Posterior vena cava (tissue), 2 donors: Measurements from ENCODE around the gene GOLGA8H. TPM values are rescaled to one million over a fixed set of nuclear protein-coding genes. Genes with fewer than 3 reads are reported as not detected.
"Not testable (repeated sequence)": the region's sequence is repeated elsewhere in the genome, so short reads cannot be mapped to it uniquely, and the experiment has no call there.

ENCODE experiments used
- DNase-seq: peaks from one replicate; pipeline ENCODE4 v3.0.0-alpha.2; 2020; ENCODE audit warnings: low spot score
- intact Hi-C, 2 donors: fragments of 100-400 bp; cut with DNase I; formaldehyde crosslinking; loops; one replicate each; pipeline versions ENCODE4 v1.14.1 to v1.14.2; 2022 to 2023
- long read RNA-seq, 2 donors: library from polyadenylated mRNA; unstranded; transcript quantifications; one replicate each; pipeline ENCODE4 v2.0.0, GENCODE V29; 2020 to 2021
- total RNA-seq, 2 donors: library from RNA; stranded (reverse); fragmentation: NEBNext Ultra II Directional; extraction: Animal tissue kit (Norgen Biotek cat#: 25700); gene quantifications; one replicate each; pipeline ENCODE4 v1.2.1, GENCODE V29; 2021
- donor health status: DM: yes; HTN: yes; CAD: no.
- donor health status: DM: yes; HTN: yes; CAD: no.

The GOLGA8H gene
- total RNA-seq = under 1 TPM; 0.52 to 0.93 TPM
- long read RNA-seq, donor 1 = 0 reads
- long read RNA-seq, donor 2, partial matches to known transcripts = 0 of 2 reads
- long read RNA-seq, donor 2, other reads (novel, unspliced or antisense) = 2 of 2 reads

DNA sequence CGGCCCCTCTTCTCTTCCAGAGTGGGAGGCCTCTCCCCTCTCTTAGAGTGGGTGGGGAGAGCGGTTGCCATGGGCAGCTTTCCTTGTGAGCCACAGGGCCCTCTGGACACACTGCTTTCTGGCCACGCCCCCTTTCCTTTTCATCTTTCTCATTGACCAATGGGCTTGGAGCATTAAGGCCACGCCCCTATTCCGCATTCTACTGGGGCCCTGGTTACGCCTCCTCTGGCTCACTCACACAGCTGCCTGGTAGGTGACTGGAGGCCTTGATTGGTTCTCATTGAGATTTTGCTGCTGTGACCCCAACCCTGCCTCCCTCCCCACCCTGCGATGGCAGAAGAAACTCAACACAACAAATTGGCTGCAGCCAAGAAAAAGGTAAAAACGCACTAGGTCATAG, at the start of gene GOLGA8H:
Gene GOLGA8H, plus strand, starts transcription at position 233 of the 400 bp plus-strand sequence. Its CDS starts 98 bp downstream, at position 331.
- intact Hi-C loops, DNase-seq: not testable (repeated sequence)

- DNase-seq = not testable (repeated sequence)
Observed at GRCh38 chr15:30566949-30567348, 36.9 kb upstream of the GOLGA8H start.

GRCh38 chr15:30573012-30573491, 30.8 kb upstream of the GOLGA8H start:
- intact Hi-C loops = not testable (repeated sequence)

More at GRCh38 chr15:30566949-30567348, 36.9 kb upstream of the GOLGA8H start:
- intact Hi-C loops = not testable (repeated sequence)

GRCh38 chr15:30579394-30579970, 24.3 kb upstream of the GOLGA8H start:
- intact Hi-C loops, DNase-seq: not testable (repeated sequence)

More at GRCh38 chr15:30573012-30573491, 30.8 kb upstream of the GOLGA8H start:
- DNase-seq = not testable (repeated sequence)

- intact Hi-C loops, DNase-seq: not testable (repeated sequence)
Observed at GRCh38 chr15:30580716-30581115, 23.1 kb upstream of the GOLGA8H start.

- intact Hi-C loops, DNase-seq: not testable (repeated sequence)
Observed at GRCh38 chr15:30598953-30599352, 4.9 kb upstream of the GOLGA8H start.

GRCh38 chr15:30612271-30612670, 8.4 kb downstream of the GOLGA8H start:
- DNase-seq, intact Hi-C loops: not testable (repeated sequence)

DNA sequence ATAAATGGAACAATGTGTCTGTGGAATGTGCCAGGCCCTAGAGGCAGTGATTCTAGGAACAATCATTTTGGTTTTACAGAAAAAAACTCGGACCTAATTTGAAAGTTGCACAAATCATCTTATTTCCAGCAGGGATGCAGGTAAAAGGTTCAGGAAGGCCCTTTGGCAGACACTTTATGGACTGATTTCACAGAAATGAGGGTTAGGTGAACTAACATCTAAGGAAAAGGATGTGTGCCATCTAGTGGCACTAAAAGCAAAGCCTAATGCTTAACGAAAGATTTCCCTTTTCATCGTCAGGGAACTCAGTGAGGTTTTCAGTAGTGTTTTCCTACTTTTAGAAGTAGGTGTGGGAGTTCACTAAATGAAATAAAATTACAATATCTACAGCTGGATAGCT, 17.5 kb downstream of the GOLGA8H start:
- intact Hi-C loops = not testable (repeated sequence)

GRCh38 chr15:30625436-30626193, 21.8 kb downstream of the GOLGA8H start, which contains the start of gene ARHGAP11B:
TSS of gene ARHGAP11B (plus strand) at chr15:30626128.
- DNase-seq = peak; percentile 97
- intact Hi-C loops = not testable (repeated sequence)

More for the DNA sequence above, 17.5 kb downstream of the GOLGA8H start:
- not testable (repeated sequence) for DNase-seq

DNA sequence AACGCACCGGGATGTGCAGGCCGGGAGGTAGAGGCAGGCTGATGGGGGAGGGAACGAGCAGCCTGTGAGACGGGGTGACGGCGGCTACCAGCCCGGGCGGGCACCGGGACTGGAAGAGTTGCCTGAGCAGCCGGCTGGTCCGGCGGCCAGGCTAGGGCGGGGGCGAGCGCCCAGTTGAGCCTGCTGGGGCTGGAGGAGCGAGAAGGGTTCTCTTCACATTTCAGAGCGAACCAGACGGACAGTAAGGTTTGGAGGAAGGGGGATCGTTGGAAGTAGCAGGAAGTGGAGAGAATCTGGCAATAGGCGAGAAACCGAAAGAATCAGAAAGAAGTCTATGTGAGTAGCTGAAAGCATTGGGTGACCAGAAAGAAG, 22.4 kb downstream of the GOLGA8H start:
- DNase-seq, intact Hi-C loops: not testable (repeated sequence)

DNA sequence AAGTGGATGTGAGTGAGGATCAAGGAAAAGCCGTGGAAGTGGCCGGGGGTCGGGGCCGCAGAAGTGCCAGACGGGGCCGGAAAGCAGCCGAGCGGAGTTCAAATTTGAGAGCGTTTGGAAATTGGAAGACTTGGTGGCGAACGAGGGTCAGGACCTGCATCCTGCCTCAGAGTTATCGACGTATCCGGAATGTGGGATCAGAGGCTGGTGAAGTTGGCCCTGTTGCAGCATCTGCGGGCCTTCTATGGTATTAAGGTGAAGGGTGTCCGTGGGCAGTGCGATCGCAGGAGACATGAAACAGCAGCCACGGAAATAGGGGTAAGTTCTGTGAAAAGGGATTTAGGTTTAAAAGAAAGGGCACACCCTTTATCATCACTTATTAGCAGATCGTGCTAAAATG, 22.8 kb downstream of the GOLGA8H start:
- DNase-seq, intact Hi-C loops: not testable (repeated sequence)

DNA sequence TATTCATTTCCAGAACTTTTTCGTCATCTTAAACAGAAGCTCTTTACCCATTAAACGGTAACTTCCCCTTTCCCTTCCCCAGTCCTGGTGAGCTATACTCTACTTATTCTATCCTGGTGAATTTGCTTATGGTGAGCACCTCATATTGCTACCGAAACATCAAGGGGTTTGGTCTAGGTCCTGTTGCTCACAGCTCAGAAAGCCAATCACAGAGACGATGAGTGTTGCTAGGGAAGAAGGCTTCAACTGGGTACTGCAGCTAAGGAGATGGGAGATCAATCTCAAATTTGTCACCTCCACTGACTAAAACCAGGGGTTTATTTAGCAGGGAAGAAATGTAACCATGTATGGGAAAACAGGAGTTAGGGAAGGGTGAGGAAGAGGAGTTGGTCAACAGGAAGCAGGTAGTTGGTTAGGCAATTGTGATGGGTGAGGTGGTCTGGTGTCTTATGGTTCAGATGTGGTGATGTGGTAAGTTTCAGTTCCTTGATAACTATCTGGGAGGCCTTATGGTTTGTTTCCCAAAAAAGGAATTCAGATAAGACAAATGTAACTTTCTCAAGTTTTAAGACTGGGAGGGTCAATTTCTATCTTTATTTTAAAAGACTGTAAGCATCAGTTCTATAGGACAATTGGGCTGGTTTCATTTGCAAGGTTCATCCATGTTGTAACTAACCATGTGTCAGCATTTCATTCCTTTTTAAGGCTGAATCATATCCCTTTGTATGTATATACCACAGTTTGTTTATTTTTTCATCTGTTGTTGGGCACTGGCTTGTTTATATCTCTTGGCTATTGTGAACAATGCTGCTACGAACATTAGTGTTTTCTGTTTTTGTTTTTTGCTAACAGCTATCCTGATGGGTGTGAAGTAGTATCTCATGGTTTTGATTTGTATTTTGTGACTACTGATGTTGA, 46.4 kb downstream of the GOLGA8H start:
- no peak for DNase-seq
- intact Hi-C loops = no loop called here

- DNase-seq, intact Hi-C loops: not testable (repeated sequence)
Observed at GRCh38 chr15:30661154-30661553, 57.3 kb downstream of the GOLGA8H start.

Other genes starting within 250 kb of the GOLGA8H start
- gene CHRFAM7A, start 210.5 kb upstream of the GOLGA8H start, total RNA-seq = 1 to 10 TPM; 5.1 to 8.3 TPM
- 1 to 10 TPM; 3.4 to 8.0 TPM for gene GOLGA8R, start 189.8 kb upstream of the GOLGA8H start, total RNA-seq
- gene GOLGA8Q, start 52.0 kb upstream of the GOLGA8H start, total RNA-seq = 1 to 10 TPM in 1 of 2 donors, under 1 TPM in 1; 0.67 to 1.3 TPM